IMR-90 (cell line): ENCODE results near the gene NFYC. TPM values are rescaled to one million over a fixed set of nuclear protein-coding genes. Genes with fewer than 3 reads are reported as not detected.

Experiments
- ATAC-seq: fragments of 200-7000 bp; cut with Tn5 transposase; 2 replicates; pipeline ENCODE4 v1.9.1; 2020; ENCODE audit warnings: low read depth, mild to moderate bottlenecking, moderate library complexity
- BruUV-seq: library from RNA; stranded (reverse); fragments of 400-500 nt; replicated peaks from 2 replicates; lab custom pipeline; 2021; lab: Mats Ljungman, UMichigan
- CTCF ChIA-PET: fragments of 300-600 bp; formaldehyde crosslinking; extraction: SDS; loops from one replicate; lab custom pipeline; 2021; ENCODE audit warnings: antibody characterized with exemption; lab: Yijun Ruan, JAX
- POLR2A ChIA-PET: fragments of 300-600 bp; sonication (Branson Sonifier 250); formaldehyde crosslinking; loops from one replicate; lab custom pipeline; 2022; ENCODE audit warnings: antibody characterized with exemption; ENCODE audit not compliant: unreplicated experiment; lab: Charles Lee
- DNase-seq: peaks from one replicate; pipeline ENCODE4 v3.0.0; 2013
- H2AFZ ChIP-seq: replicated peaks from 2 replicates; pipeline ENCODE3; 2013; ENCODE audit warnings: low read length, mild to moderate bottlenecking; ENCODE audit not compliant: poor library complexity
- H2AK5ac ChIP-seq: 2 replicates; pipeline ENCODE4 v1.6.1; 2013; ENCODE audit warnings: low read depth, low read length, inconsistent platforms
- H2AK9ac ChIP-seq: replicated peaks from 2 replicates; pipeline ENCODE3; 2013; ENCODE audit warnings: mild to moderate bottlenecking, low read depth, low read length, moderate library complexity; ENCODE audit not compliant: poor library complexity
- H2BK120ac ChIP-seq: 2 replicates; pipeline ENCODE4 v1.6.1; 2013; ENCODE audit warnings: low read depth, low read length, inconsistent platforms
- H2BK15ac ChIP-seq: 3 replicates; pipeline ENCODE4 v1.6.1; 2013; ENCODE audit warnings: low read depth, low read length, inconsistent platforms
- H2BK20ac ChIP-seq: 2 replicates; pipeline ENCODE4 v1.6.1; 2013; ENCODE audit warnings: low read depth, mild to moderate bottlenecking, inconsistent platforms, low read length, moderate library complexity
- H2BK5ac ChIP-seq: 2 replicates; pipeline ENCODE4 v1.6.1; 2013; ENCODE audit warnings: mild to moderate bottlenecking, low read depth, low read length, inconsistent platforms; ENCODE audit not compliant: poor library complexity, severe bottlenecking
- H3K14ac ChIP-seq: replicated peaks from 2 replicates; pipeline ENCODE4 v1.6.1; 2013; ENCODE audit warnings: low read depth, low read length, inconsistent platforms
- H3K18ac ChIP-seq: 2 replicates; pipeline ENCODE4 v1.6.1; 2013; ENCODE audit warnings: low read depth, low read length, control low read depth
- H3K23ac ChIP-seq: 2 replicates; pipeline ENCODE4 v1.6.1; 2013; ENCODE audit warnings: low read depth, low read length, inconsistent platforms
- H3K27ac ChIP-seq: 2 replicates; pipeline ENCODE4 v1.5.1; 2013; ENCODE audit warnings: mild to moderate bottlenecking, control low read depth, low read length; ENCODE audit not compliant: insufficient read depth
- H3K27me3 ChIP-seq: 2 replicates; pipeline ENCODE4 v1.6.1; 2013; ENCODE audit warnings: low read length; ENCODE audit not compliant: control insufficient read depth, insufficient read depth
- H3K36me3 ChIP-seq: 2 replicates; pipeline ENCODE4 v1.6.1; 2013; ENCODE audit warnings: low read length, mixed read lengths; ENCODE audit not compliant: control insufficient read depth, insufficient read depth
- H3K4ac ChIP-seq: 2 replicates; pipeline ENCODE4 v1.6.1; 2013; ENCODE audit warnings: low read depth, low read length, inconsistent platforms
- H3K4me1 ChIP-seq: 2 replicates; pipeline ENCODE4 v1.6.1; 2013; ENCODE audit warnings: low read length, mixed read lengths; ENCODE audit not compliant: control insufficient read depth, insufficient read depth
- H3K4me2 ChIP-seq: 2 replicates; pipeline ENCODE4 v1.6.1; 2013; ENCODE audit warnings: low read depth, mild to moderate bottlenecking, control low read depth, low read length, moderate library complexity
- H3K4me3 ChIP-seq: 2 replicates; pipeline ENCODE4 v1.5.1; 2013; ENCODE audit warnings: low read depth, mild to moderate bottlenecking, control low read depth, low read length, moderate library complexity; ENCODE audit not compliant: insufficient read depth
- H3K56ac ChIP-seq: 2 replicates; pipeline ENCODE4 v1.6.1; 2013; ENCODE audit warnings: low read length, inconsistent platforms; ENCODE audit not compliant: insufficient read depth; ENCODE audit errors: extremely low read depth
- H3K79me1 ChIP-seq, 2 experiments: 2 replicates each; pipeline ENCODE4 v1.6.1; 2013; ENCODE audit warnings: low read length in 2 of 2, inconsistent platforms in 1 of 2, low read depth in 1 of 2
- H3K9ac ChIP-seq: 2 replicates; pipeline ENCODE4 v1.6.1; 2013; ENCODE audit warnings: low read depth, low read length, control low read depth
- H3K9me1 ChIP-seq: 2 replicates; pipeline ENCODE4 v1.6.1; 2013; ENCODE audit warnings: low read length, inconsistent platforms; ENCODE audit not compliant: insufficient read depth
- H3K9me3 ChIP-seq: 2 replicates; pipeline ENCODE4 v1.6.1; 2013; ENCODE audit warnings: low read length; ENCODE audit not compliant: control insufficient read depth, insufficient read depth
- H4K20me1 ChIP-seq: 2 replicates; pipeline ENCODE4 v1.6.1; 2013; ENCODE audit warnings: low read length, inconsistent platforms; ENCODE audit not compliant: insufficient read depth
- H4K5ac ChIP-seq: 2 replicates; pipeline ENCODE4 v1.6.1; 2013; ENCODE audit warnings: mild to moderate bottlenecking, low read depth, low read length, control low read depth
- H4K8ac ChIP-seq, 2 experiments: 2 replicates each; pipeline ENCODE4 v1.6.1; 2013; ENCODE audit warnings: low read depth in 2 of 2, low read length in 2 of 2, control low read depth in 1 of 2, inconsistent platforms in 1 of 2
- H4K91ac ChIP-seq: 2 replicates; pipeline ENCODE4 v1.6.1; 2013; ENCODE audit warnings: low read depth, low read length, inconsistent platforms; ENCODE audit not compliant: insufficient read depth
- BHLHE40 ChIP-seq: fragments of 150-350 bp; IDR thresholded peaks from 2 replicates; pipeline ENCODE4 v1.6.1; 2016; ENCODE audit warnings: mild to moderate bottlenecking, low read depth, low read length
- CEBPB ChIP-seq: IDR thresholded peaks from 2 replicates; pipeline ENCODE4 v1.6.1; 2012; ENCODE audit warnings: low read depth, low read length, improper control_type of control experiment
- FOS ChIP-seq: fragments of 150-350 bp; IDR thresholded peaks from 2 replicates; pipeline ENCODE4 v1.6.1; 2016; ENCODE audit warnings: low read depth, low read length
- MAFK ChIP-seq: IDR thresholded peaks from 2 replicates; pipeline ENCODE4 v1.6.1; 2012; ENCODE audit warnings: low read depth, low read length, improper control_type of control experiment
- MXI1 ChIP-seq: IDR thresholded peaks from 2 replicates; pipeline ENCODE4 v1.6.1; 2012; ENCODE audit warnings: low read depth, mild to moderate bottlenecking, low read length, moderate library complexity, borderline replicate concordance
- POLR2A ChIP-seq: IDR thresholded peaks from 2 replicates; pipeline ENCODE4 v1.6.1; 2012; ENCODE audit warnings: mild to moderate bottlenecking, low read depth, low read length
- RAD21 ChIP-seq: IDR thresholded peaks from 2 replicates; pipeline ENCODE4 v1.6.1; 2012; ENCODE audit warnings: low read length, improper control_type of control experiment
- RCOR1 ChIP-seq: IDR thresholded peaks from 2 replicates; pipeline ENCODE4 v1.6.1; 2012; ENCODE audit warnings: mild to moderate bottlenecking, low read length, improper control_type of control experiment; ENCODE audit not compliant: insufficient replicate concordance
- RFX5 ChIP-seq: IDR thresholded peaks from 2 replicates; pipeline ENCODE4 v1.8.0; 2012; ENCODE audit warnings: low read depth, mild to moderate bottlenecking, low read length, moderate library complexity
- SMC3 ChIP-seq: fragments of 150-350 bp; IDR thresholded peaks from 2 replicates; pipeline ENCODE4 v1.6.1; 2016; ENCODE audit warnings: low read depth, mild to moderate bottlenecking, antibody characterized with exemption, low read length, moderate library complexity
- WGBS, 2 experiments: methylation state at CpG; one replicate each; pipeline versions ENCODE4 v1.1.5 to v1.1.7; 2013; ENCODE audit warnings: missing lambda C conversion rate in 2 of 2; ENCODE audit not compliant: insufficient read length in 1 of 2; ENCODE audit errors: extremely low coverage in 2 of 2; 5-methylcytosine and 5-hydroxymethylcytosine counted together
- dilution Hi-C: fragments of 300-500 bp; cut with HindIII; formaldehyde crosslinking; loops from one replicate; pipeline ENCODE4 v1.14.3; 2018; ENCODE audit warnings: low sequenced_read_pairs; ENCODE audit not compliant: unreplicated experiment
- in situ Hi-C: fragments of 300-500 bp; cut with MboI; formaldehyde crosslinking; loops from 3 replicates; pipeline ENCODE4 v1.14.3; 2019; ENCODE audit warnings: low sequenced_read_pairs, inconsistent platforms, mixed read lengths
- intact Hi-C: fragments of 100-400 bp; cut with micrococcal nuclease; formaldehyde crosslinking; loops from 2 replicates; pipeline ENCODE4 v1.10.0; 2022
- polyA plus RNA-seq, 3 experiments: library from polyadenylated mRNA; depleted of rRNA; stranded (reverse); fragments of >200 nt; gene quantifications; 2 replicates each; pipeline ENCODE4 v1.2.3, GENCODE V29; 2012; ENCODE audit warnings: low replicate concordance in 1 of 3
- total RNA-seq: library from RNA; depleted of rRNA; stranded (reverse); fragments of >200 nt; gene quantifications from 2 replicates; pipeline ENCODE4 v1.2.3, GENCODE V29; 2012
- TF ChIP-seq, protein P1 (sequence below): fragments of 150-350 bp; IDR thresholded peaks from 2 replicates; pipeline ENCODE4 v1.6.1; 2016; ENCODE audit warnings: low read depth, mild to moderate bottlenecking, low read length, moderate library complexity, borderline replicate concordance
- TF ChIP-seq, protein P2 (sequence below): conservative IDR thresholded peaks from 2 replicates; pipeline ENCODE4 v1.5.1; 2012; ENCODE audit warnings: mild to moderate bottlenecking, low read depth, low read length, improper control_type of control experiment

The NFYC gene
- total and polyA plus RNA-seq, 2 of the 4 experiments (the other 2 are of a cell fraction): 45.2 to 62.2 TPM

DNA sequence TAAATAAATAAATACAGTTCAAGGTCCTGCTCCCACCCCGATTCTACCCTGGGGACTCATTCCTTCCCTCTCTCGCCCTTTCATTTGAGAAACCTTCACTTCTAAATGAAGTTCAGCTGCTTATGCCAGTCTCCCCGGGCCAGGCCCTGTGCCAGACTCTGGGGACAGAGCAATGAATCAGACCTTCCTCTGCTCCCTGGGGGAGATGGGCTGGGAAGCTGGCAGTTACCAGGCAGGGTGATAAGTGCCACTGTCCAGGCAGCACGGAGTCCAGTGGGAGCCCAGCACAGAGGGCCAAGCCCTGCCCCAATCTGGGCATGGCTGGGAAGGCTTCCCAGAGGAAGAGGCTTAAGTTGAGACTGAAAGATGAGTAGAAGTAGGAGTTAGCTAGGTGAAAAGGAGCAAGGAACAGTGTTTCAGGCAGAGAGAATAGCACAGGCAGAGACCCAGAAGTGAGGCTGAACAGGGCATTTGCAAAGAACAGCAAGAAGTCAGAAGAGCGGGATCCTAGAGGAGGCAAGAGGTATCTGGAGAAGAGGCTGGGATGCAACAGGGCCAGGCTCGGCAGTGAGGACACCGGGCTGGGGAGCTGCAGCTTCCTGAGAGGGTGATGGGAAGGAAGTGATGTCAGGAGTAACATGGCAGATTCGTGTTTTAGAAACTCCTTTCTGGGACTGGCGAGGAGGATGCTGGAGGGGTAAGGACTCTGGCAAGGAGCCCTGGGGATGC, 105.6 kb downstream of the NFYC start:
- H3K14ac ChIP-seq: no peak overlapping the region
- in situ Hi-C loops (no loop called here), dilution Hi-C loops (no loop called here), intact Hi-C loops (no loop called here)
- H4K8ac ChIP-seq: no peak overlapping the region
- H3K4me1 ChIP-seq: peaks cover 7% of the 10 kb centered on the region
- H3K9ac ChIP-seq: no peak overlapping the region
- H3K79me1 ChIP-seq: no peaks in the 10 kb centered on the region
- peak overlapping the region; percentile 57 for H2AFZ ChIP-seq
- H2BK20ac ChIP-seq: no peak overlapping the region
- no peaks in the 10 kb centered on the region for H3K9me1 ChIP-seq
- no peak overlapping the region for H4K91ac ChIP-seq
- peak; percentile 33 for ATAC-seq
- no peak overlapping the region for H3K4ac ChIP-seq
- DNase-seq: no peak
- no peak overlapping the region for H3K4me2 ChIP-seq
- H3K27me3 ChIP-seq: peaks cover 41% of the 10 kb centered on the region
- no peak overlapping the region for H3K18ac ChIP-seq
- no peak overlapping the region for H3K56ac ChIP-seq
- H3K36me3 ChIP-seq: no peaks in the 10 kb centered on the region
- no peak overlapping the region for H2BK5ac ChIP-seq
- no peak overlapping the region for H3K27ac ChIP-seq
- WGBS, 2 experiments: 96% methylated on average over 3 of the region's 9 CpGs; no CpG with 5 or more reads in 1 of the 2 experiments
- CTCF ChIA-PET: no interaction called here
- no peaks in the 10 kb centered on the region for H4K20me1 ChIP-seq
- no peak overlapping the region for H3K4me3 ChIP-seq
- no peak overlapping the region for H2BK120ac ChIP-seq
- no peak overlapping the region; the same call in 1 of the 2 replicates for H2AK5ac ChIP-seq
- BruUV-seq: no TSS peak
- no peak overlapping the region for H3K23ac ChIP-seq
- H2AK9ac ChIP-seq: no peak overlapping the region
- no peak overlapping the region for H2BK15ac ChIP-seq
- no peak for TF ChIP-seq BHLHE40
- TF ChIP-seq, protein P1, sequence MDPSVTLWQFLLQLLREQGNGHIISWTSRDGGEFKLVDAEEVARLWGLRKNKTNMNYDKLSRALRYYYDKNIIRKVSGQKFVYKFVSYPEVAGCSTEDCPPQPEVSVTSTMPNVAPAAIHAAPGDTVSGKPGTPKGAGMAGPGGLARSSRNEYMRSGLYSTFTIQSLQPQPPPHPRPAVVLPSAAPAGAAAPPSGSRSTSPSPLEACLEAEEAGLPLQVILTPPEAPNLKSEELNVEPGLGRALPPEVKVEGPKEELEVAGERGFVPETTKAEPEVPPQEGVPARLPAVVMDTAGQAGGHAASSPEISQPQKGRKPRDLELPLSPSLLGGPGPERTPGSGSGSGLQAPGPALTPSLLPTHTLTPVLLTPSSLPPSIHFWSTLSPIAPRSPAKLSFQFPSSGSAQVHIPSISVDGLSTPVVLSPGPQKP: no peak
- no peak for TF ChIP-seq CEBPB
- TF ChIP-seq MXI1: no peak
- no peak for TF ChIP-seq MAFK
- no peak for TF ChIP-seq RCOR1
- no peak for TF ChIP-seq FOS
- TF ChIP-seq RFX5: no peak
- TF ChIP-seq RAD21: no peak
- TF ChIP-seq POLR2A: no peak
- TF ChIP-seq, protein P2, sequence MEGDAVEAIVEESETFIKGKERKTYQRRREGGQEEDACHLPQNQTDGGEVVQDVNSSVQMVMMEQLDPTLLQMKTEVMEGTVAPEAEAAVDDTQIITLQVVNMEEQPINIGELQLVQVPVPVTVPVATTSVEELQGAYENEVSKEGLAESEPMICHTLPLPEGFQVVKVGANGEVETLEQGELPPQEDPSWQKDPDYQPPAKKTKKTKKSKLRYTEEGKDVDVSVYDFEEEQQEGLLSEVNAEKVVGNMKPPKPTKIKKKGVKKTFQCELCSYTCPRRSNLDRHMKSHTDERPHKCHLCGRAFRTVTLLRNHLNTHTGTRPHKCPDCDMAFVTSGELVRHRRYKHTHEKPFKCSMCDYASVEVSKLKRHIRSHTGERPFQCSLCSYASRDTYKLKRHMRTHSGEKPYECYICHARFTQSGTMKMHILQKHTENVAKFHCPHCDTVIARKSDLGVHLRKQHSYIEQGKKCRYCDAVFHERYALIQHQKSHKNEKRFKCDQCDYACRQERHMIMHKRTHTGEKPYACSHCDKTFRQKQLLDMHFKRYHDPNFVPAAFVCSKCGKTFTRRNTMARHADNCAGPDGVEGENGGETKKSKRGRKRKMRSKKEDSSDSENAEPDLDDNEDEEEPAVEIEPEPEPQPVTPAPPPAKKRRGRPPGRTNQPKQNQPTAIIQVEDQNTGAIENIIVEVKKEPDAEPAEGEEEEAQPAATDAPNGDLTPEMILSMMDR: no peak
- TF ChIP-seq SMC3: no peak
- POLR2A ChIA-PET: no interaction called here
- H4K5ac ChIP-seq: no peak overlapping the region
- no peaks in the 10 kb centered on the region for H3K9me3 ChIP-seq
